SU-DHL-6 (cell line): ENCODE measurements around the gene MTOR.

Experiments used
- H2AFZ ChIP-seq: fragments of 200-600 bp; sonication (generic); 2 replicates; pipeline ENCODE4 v1.6.1; 2014; ENCODE audit warnings: low read depth, mild to moderate bottlenecking, moderate library complexity, mixed read lengths, antibody characterized with exemption, low read length; ENCODE audit not compliant: severe bottlenecking
- H3F3A ChIP-seq: fragments of 200-600 bp; shearing (Covaris generic); 2 replicates; pipeline ENCODE4 v1.6.0; 2016; ENCODE audit warnings: antibody characterized with exemption, mild to moderate bottlenecking; ENCODE audit not compliant: insufficient read depth
- H3K27ac ChIP-seq: fragments of 200-600 bp; sonication (generic); 2 replicates; pipeline ENCODE4 v1.5.1; 2016; ENCODE audit warnings: low read depth, mild to moderate bottlenecking, low read length, moderate library complexity, mixed read lengths
- H3K27me3 ChIP-seq: fragments of 200-600 bp; sonication (generic), shearing (Covaris generic); 2 replicates; pipeline ENCODE4 v1.6.0; 2014; ENCODE audit warnings: mild to moderate bottlenecking, low read length
- H3K36me3 ChIP-seq: fragments of 200-600 bp; sonication (generic); 2 replicates; pipeline ENCODE4 v1.6.1; 2014; ENCODE audit warnings: mild to moderate bottlenecking, low read length, mixed read lengths
- H3K4me2 ChIP-seq: fragments of 300-600, 200-600 bp; shearing (Covaris generic), sonication (generic); 2 replicates; pipeline ENCODE4 v1.6.0; 2014; ENCODE audit warnings: low read length, low read depth, mild to moderate bottlenecking; ENCODE audit not compliant: poor library complexity, severe bottlenecking
- H3K4me3 ChIP-seq: fragments of 200-600 bp; sonication (generic); 2 replicates; pipeline ENCODE4 v1.5.1; 2014; ENCODE audit warnings: antibody characterized with exemption, low read length, mild to moderate bottlenecking, mixed read lengths; ENCODE audit not compliant: insufficient read depth, poor library complexity, severe bottlenecking
- H3K79me2 ChIP-seq: fragments of 200-600 bp; sonication (generic); 2 replicates; pipeline ENCODE4 v1.6.1; 2014; ENCODE audit warnings: mild to moderate bottlenecking, low read length, moderate library complexity; ENCODE audit not compliant: insufficient read depth
- H3K9ac ChIP-seq: fragments of 200-600 bp; sonication (generic); 2 replicates; pipeline ENCODE4 v1.7.0; 2014; ENCODE audit warnings: mild to moderate bottlenecking, low read length
- H3K9me2 ChIP-seq: fragments of 200-600 bp; sonication (generic); replicated peaks from 2 replicates; pipeline ENCODE4 v1.6.1; 2014; ENCODE audit warnings: low read length; ENCODE audit not compliant: insufficient read depth
- H3K9me3 ChIP-seq: fragments of 200-600 bp; sonication (generic); 2 replicates; pipeline ENCODE4 v1.6.1; 2014; ENCODE audit warnings: low read length, mixed read lengths; ENCODE audit not compliant: insufficient read depth
- H4K20me1 ChIP-seq: fragments of 200-600 bp; sonication (generic); 2 replicates; pipeline ENCODE4 v1.6.1; 2014; ENCODE audit warnings: low read depth, mild to moderate bottlenecking, antibody characterized with exemption, low read length, moderate library complexity, mixed read lengths
- EZH2phosphoT487 ChIP-seq: fragments of 200-600 bp; sonication (generic), shearing (Covaris generic); conservative IDR thresholded peaks from 2 replicates; pipeline ENCODE4 v1.6.1; 2018; ENCODE audit warnings: mild to moderate bottlenecking, antibody characterized with exemption, low read length, moderate library complexity, mixed read lengths
- TF ChIP-seq, protein P1 (sequence below): fragments of 200-600 bp; sonication (generic); IDR thresholded peaks from one replicate; pipeline ENCODE4 v1.5.1; 2017; ENCODE audit warnings: antibody characterized with exemption, mild to moderate bottlenecking, low read length, moderate library complexity; ENCODE audit not compliant: insufficient read depth, poor library complexity, severe bottlenecking

The MTOR gene

DNA sequence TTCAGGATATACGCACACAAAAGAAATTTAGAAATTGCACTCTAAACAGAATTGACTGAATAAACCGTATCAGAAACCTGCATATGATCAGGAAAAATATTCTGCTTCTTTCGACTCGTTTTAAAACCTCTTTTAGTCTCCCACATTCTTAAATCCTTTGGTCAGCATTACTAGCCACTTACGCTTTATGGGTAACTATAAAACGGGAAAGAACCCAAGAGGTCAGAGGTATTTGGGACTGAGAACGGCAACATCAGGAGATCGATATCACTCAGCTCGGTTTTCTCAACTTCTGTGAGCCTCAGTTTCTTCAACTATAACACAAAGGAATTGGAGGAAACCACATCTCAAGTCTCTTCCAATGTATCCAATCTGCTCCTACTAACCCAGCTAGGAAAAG lies 109.6 kb downstream of the MTOR start:
- Histone ChIP-seq H3K9me3 (no peaks in the 10 kb centered on the region), H2AFZ (no peak overlapping the region), H3K4me2 (no peak overlapping the region), H3K36me3 (peaks cover 4% of the 10 kb centered on the region; the same call in 1 of the 2 replicates), H3K27ac (no peak overlapping the region), H3K4me3 (no peak overlapping the region), H3K79me2 (no peaks in the 10 kb centered on the region), H3F3A (no peaks in the 10 kb centered on the region), H4K20me1 (no peaks in the 10 kb centered on the region), H3K27me3 (no peaks in the 10 kb centered on the region), H3K9me2 (no peaks in the 10 kb centered on the region), H3K9ac (no peak overlapping the region)
- TF ChIP-seq, protein P1, sequence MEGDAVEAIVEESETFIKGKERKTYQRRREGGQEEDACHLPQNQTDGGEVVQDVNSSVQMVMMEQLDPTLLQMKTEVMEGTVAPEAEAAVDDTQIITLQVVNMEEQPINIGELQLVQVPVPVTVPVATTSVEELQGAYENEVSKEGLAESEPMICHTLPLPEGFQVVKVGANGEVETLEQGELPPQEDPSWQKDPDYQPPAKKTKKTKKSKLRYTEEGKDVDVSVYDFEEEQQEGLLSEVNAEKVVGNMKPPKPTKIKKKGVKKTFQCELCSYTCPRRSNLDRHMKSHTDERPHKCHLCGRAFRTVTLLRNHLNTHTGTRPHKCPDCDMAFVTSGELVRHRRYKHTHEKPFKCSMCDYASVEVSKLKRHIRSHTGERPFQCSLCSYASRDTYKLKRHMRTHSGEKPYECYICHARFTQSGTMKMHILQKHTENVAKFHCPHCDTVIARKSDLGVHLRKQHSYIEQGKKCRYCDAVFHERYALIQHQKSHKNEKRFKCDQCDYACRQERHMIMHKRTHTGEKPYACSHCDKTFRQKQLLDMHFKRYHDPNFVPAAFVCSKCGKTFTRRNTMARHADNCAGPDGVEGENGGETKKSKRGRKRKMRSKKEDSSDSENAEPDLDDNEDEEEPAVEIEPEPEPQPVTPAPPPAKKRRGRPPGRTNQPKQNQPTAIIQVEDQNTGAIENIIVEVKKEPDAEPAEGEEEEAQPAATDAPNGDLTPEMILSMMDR = no peak
- TF ChIP-seq EZH2phosphoT487 = no peak

DNA sequence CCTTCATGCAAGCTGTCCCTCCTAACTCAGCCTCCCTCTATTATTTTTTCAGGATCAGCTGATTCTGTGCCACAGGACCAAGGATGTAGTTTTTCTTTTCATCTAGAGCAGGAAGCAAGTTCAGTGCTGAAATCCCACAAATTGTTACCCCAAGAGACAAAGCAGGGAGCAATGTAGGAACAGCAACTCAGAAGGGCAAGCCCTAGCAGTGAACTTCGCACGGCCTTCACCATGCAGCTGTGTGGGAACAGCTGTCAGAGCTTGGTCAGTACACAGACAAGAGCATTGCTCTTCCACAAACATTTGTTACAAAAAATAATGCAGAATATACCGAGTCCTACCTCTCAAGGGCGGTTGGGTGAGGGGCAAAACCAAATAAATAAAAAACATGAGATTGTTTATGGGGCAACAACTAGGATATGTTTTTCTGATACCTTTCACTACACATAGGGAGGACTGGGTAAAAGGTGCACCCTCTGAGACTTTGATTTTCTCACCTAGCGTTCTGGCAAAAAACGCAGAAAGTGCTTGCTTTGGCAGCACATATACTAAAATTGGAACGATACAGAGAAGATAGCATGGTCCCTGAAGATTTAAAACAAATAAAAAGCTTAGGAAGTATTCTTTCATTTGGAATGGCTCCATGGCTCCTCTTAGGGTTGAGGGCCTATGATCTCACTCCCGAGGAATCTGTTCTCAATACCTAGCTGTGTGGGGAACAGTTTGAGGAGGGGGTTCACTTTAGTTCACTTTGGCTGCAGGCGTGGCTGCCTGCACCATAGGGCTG lies 110.3 kb downstream of the MTOR start:
- H3K4me3 ChIP-seq = no peak overlapping the region
- H3K9me3 ChIP-seq = no peaks in the 10 kb centered on the region
- no peak overlapping the region for H3K27ac ChIP-seq
- H3F3A ChIP-seq = no peaks in the 10 kb centered on the region
- TF ChIP-seq, protein P1 = no peak
- TF ChIP-seq EZH2phosphoT487 = no peak
- H2AFZ ChIP-seq = no peak overlapping the region
- H4K20me1 ChIP-seq = no peaks in the 10 kb centered on the region
- H3K36me3 ChIP-seq = peaks cover 4% of the 10 kb centered on the region; the same call in 1 of the 2 replicates
- H3K9me2 ChIP-seq = no peaks in the 10 kb centered on the region
- no peaks in the 10 kb centered on the region for H3K27me3 ChIP-seq
- H3K79me2 ChIP-seq = no peaks in the 10 kb centered on the region
- H3K9ac ChIP-seq = no peak overlapping the region
- H3K4me2 ChIP-seq = no peak overlapping the region

DNA sequence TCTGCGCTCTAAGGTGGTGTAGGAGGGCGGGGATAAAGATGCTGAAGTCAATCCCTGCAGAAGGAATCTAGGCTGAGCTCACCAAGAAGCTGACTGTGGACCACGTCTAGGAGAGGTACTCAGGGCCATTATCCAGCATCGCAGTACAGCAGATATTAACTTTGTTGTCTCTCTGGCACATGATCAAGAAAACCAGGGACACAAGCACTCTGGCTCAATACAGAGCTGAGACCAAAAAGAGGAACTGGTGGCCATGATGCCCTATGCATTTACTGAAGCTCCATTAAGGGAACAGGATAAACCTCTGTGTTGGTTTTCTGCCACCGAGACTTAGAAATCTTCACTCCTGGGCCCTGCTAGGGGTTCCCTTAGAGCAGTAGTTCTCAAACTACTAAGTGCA lies 111.2 kb downstream of the MTOR start:
- Histone ChIP-seq H3K27ac (no peak overlapping the region), H3K9me3 (no peaks in the 10 kb centered on the region), H3K9ac (no peak overlapping the region), H3K27me3 (no peaks in the 10 kb centered on the region), H3K4me2 (no peak overlapping the region), H3K36me3 (peaks cover 4% of the 10 kb centered on the region; the same call in 1 of the 2 replicates), H3F3A (no peaks in the 10 kb centered on the region), H3K9me2 (no peaks in the 10 kb centered on the region), H3K79me2 (no peaks in the 10 kb centered on the region), H2AFZ (no peak overlapping the region), H4K20me1 (no peaks in the 10 kb centered on the region), H3K4me3 (no peak overlapping the region)
- no peak for TF ChIP-seq EZH2phosphoT487
- TF ChIP-seq, protein P1 = no peak
